Bronchial epithelial cell (primary cell): ENCODE results near the gene POLN. TPM values are rescaled to one million over a fixed set of nuclear protein-coding genes. Genes with fewer than 3 reads are reported as not detected.

Experiments
- DNase-seq: peaks from one replicate; pipeline ENCODE4 v3.0.0-alpha.2; 2010; ENCODE audit warnings: low read depth
- FAIRE-seq: peaks from 2 replicates; lab custom pipeline; 2011; peaks lifted over from hg19 to GRCh38; lab: Jason Lieb, UNC
- H3K27me3 ChIP-seq: 2 replicates; pipeline ENCODE4 v1.5.1; 2011; ENCODE audit warnings: low read length; ENCODE audit not compliant: control insufficient read depth, insufficient read depth
- H3K36me3 ChIP-seq: 2 replicates; pipeline ENCODE4 v1.5.1; 2011; ENCODE audit warnings: low read length; ENCODE audit not compliant: control insufficient read depth, insufficient read depth
- H3K4me3 ChIP-seq: 2 replicates; pipeline ENCODE4 v1.5.1; 2011; ENCODE audit warnings: mild to moderate bottlenecking, low read depth, low read length, control low read depth
- CTCF ChIP-seq: IDR thresholded peaks from 2 replicates; pipeline ENCODE4 v1.5.1; 2011; ENCODE audit warnings: mild to moderate bottlenecking, moderate library complexity, low read length, control low read depth, inconsistent platforms; ENCODE audit not compliant: insufficient read depth, severe bottlenecking
- total RNA-seq: library from RNA; depleted of rRNA; stranded (reverse); fragments of >200 nt; gene quantifications from 2 replicates; pipeline ENCODE4 v1.2.1, GENCODE V29; 2014

POLN gene
- total RNA-seq, 1 donor from 2014 or later = 1.6 TPM

GRCh38 chr4:2065106-2065930 is 176.6 kb downstream of the POLN start:
- no peak for DNase-seq
- TF ChIP-seq CTCF = no peak
- Histone ChIP-seq H3K36me3 (no peaks in the 10 kb centered on the region), H3K4me3 (no peak overlapping the region), H3K27me3 (peaks cover under 1% of the 10 kb centered on the region)
- no peak for FAIRE-seq

GRCh38 chr4:2064276-2064991 is 177.5 kb downstream of the POLN start:
- FAIRE-seq (no peak), DNase-seq (no peak)
- peaks cover 2% of the 10 kb centered on the region for H3K27me3 ChIP-seq
- H3K4me3 ChIP-seq = no peak overlapping the region
- no peak for TF ChIP-seq CTCF
- H3K36me3 ChIP-seq = no peaks in the 10 kb centered on the region

GRCh38 chr4:2063557-2064275 is 178.2 kb downstream of the POLN start:
- Histone ChIP-seq H3K4me3 (no peak overlapping the region), H3K27me3 (peaks cover 2% of the 10 kb centered on the region), H3K36me3 (no peaks in the 10 kb centered on the region)
- no peak for TF ChIP-seq CTCF
- FAIRE-seq (no peak), DNase-seq (no peak)

GRCh38 chr4:2062808-2063524 is 179.0 kb downstream of the POLN start:
- Histone ChIP-seq H3K27me3 (peaks cover 5% of the 10 kb centered on the region), H3K4me3 (no peak overlapping the region), H3K36me3 (no peaks in the 10 kb centered on the region)
- no peak for DNase-seq
- no peak for TF ChIP-seq CTCF
- FAIRE-seq = no peak

- Histone ChIP-seq H3K27me3 (peaks cover 12% of the 10 kb centered on the region), H3K4me3 (no peak overlapping the region), H3K36me3 (no peaks in the 10 kb centered on the region)
- TF ChIP-seq CTCF = no peak
- DNase-seq (no peak), FAIRE-seq (no peak)
These were observed 179.6 kb downstream of the POLN start for GRCh38 chr4:2062168-2062807.
